ENCODE results near the gene CRMP1. TPM values are rescaled to one million over a fixed set of nuclear protein-coding genes. Genes with fewer than 3 reads are reported as not detected.

CRMP1 gene
- total RNA-seq, 4 donors from 2014 or later, result 0.63 to 3.0 (median 0.81) TPM; not detected in 1

GRCh38 chr4:5928844-5929420 lies 36.0 kb upstream of the CRMP1 start:
- H3K4me3 ChIP-seq (replicated peaks in 1 of 3), result no peak overlapping the region

GRCh38 chr4:5928274-5928673 lies 35.4 kb upstream of the CRMP1 start:
- intact Hi-C loops (cut with DNase I), result no loop called here
- Histone ChIP-seq H3K4me1 (peaks cover 0 to 8% of the 10 kb centered on the region in 2 donors), H3K27ac (no peak overlapping the region), H3K4me3 (replicated peaks in 1 of 3) (no peak overlapping the region), H3K36me3 (no peaks in the 10 kb centered on the region), H3K9me3 (no peaks in the 10 kb centered on the region), H3K27me3 (no peaks in the 10 kb centered on the region)
- DNase-seq, result no peak
- TF ChIP-seq, protein P1, sequence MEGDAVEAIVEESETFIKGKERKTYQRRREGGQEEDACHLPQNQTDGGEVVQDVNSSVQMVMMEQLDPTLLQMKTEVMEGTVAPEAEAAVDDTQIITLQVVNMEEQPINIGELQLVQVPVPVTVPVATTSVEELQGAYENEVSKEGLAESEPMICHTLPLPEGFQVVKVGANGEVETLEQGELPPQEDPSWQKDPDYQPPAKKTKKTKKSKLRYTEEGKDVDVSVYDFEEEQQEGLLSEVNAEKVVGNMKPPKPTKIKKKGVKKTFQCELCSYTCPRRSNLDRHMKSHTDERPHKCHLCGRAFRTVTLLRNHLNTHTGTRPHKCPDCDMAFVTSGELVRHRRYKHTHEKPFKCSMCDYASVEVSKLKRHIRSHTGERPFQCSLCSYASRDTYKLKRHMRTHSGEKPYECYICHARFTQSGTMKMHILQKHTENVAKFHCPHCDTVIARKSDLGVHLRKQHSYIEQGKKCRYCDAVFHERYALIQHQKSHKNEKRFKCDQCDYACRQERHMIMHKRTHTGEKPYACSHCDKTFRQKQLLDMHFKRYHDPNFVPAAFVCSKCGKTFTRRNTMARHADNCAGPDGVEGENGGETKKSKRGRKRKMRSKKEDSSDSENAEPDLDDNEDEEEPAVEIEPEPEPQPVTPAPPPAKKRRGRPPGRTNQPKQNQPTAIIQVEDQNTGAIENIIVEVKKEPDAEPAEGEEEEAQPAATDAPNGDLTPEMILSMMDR (IDR thresholded peaks at IDR 0.05), result no peak
- TF ChIP-seq POLR2A (IDR thresholded peaks at IDR 0.05), result no peak
- WGBS, 2 donors, result 44 to 58% methylated on average over 8 of the region's 8 CpGs

More at GRCh38 chr4:5928844-5929420, 36.0 kb upstream of the CRMP1 start:
- peaks cover 0 to 8% of the 10 kb centered on the region in 2 donors for H3K4me1 ChIP-seq
- 72 to 75% methylated on average over 8 of the region's 8 CpGs for WGBS, 2 donors
- no peaks in the 10 kb centered on the region for H3K9me3 ChIP-seq
- H3K36me3 ChIP-seq, result no peaks in the 10 kb centered on the region
- no peak overlapping the region for H3K27ac ChIP-seq
- H3K27me3 ChIP-seq, result no peaks in the 10 kb centered on the region
- intact Hi-C loops (cut with DNase I), result no loop called here
- TF ChIP-seq, protein P1 (IDR thresholded peaks at IDR 0.05), result no peak
- no peak for TF ChIP-seq POLR2A (IDR thresholded peaks at IDR 0.05)
- DNase-seq, result no peak

- WGBS, 2 donors, result 72 to 80% methylated on average over 4 of the region's 4 CpGs
- Histone ChIP-seq H3K9me3 (no peaks in the 10 kb centered on the region), H3K27ac (no peak overlapping the region), H3K4me1 (peaks cover 0 to 8% of the 10 kb centered on the region in 2 donors), H3K36me3 (no peaks in the 10 kb centered on the region), H3K4me3 (replicated peaks in 1 of 3) (no peak overlapping the region), H3K27me3 (no peaks in the 10 kb centered on the region)
- TF ChIP-seq, protein P1 (IDR thresholded peaks at IDR 0.05), result no peak
- TF ChIP-seq POLR2A (IDR thresholded peaks at IDR 0.05), result no peak
- DNase-seq, result no peak
- intact Hi-C loops (cut with DNase I), result no loop called here
Observed at GRCh38 chr4:5927747-5928146, 34.9 kb upstream of the CRMP1 start.

DNA sequence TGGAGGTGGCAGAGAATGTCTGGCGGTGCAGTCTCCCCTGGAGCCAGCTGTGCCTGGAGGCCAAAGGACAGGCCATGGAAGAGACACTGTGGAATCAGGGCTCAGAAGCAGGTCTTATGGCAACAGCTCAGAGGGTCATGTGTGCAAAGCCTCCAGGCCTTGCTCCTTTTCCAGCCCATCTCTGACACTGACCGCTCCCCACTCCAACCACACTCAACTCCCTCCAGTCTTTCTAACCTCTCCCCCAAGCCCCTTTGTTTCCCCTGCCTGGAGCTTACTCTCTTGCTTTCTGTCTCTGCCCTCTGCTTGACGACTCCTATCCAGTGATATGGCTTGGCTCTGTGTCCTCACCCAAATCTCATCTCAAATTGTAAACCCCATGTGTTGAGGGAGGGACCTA lies 34.2 kb upstream of the CRMP1 start:
- DNase-seq, result no peak
- Histone ChIP-seq H3K27ac (no peak overlapping the region), H3K27me3 (no peaks in the 10 kb centered on the region), H3K4me1 (peaks cover 0 to 8% of the 10 kb centered on the region in 2 donors), H3K9me3 (no peaks in the 10 kb centered on the region), H3K36me3 (no peaks in the 10 kb centered on the region), H3K4me3 (replicated peaks in 1 of 3) (no peak overlapping the region)
- TF ChIP-seq, protein P1 (IDR thresholded peaks at IDR 0.05), result no peak
- no peak for TF ChIP-seq POLR2A (IDR thresholded peaks at IDR 0.05)
- 85 to 92% methylated on average over 3 of the region's 3 CpGs for WGBS, 2 donors
- intact Hi-C loops (cut with DNase I), result no loop called here

DNA sequence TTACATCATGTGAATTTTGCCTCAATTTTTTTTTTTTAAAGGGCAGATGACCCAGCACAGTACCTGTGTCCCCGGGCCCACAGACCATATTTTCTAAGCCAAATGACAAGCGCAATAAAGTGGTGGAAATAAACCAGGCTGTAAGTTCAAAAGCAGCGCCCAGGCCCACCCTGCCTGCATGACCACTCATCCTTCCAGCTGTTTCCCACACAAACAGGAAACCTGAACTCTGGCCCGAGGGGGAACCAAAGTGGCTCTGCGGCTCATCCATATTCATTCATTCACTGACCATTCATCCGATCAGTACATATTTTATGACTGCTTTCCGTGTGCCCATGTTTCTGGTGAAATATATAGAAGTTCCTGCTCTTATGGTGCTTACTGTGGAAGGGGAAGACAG lies 33.7 kb upstream of the CRMP1 start:
- WGBS, 2 donors, result 63 to 75% methylated on average over 7 of the region's 7 CpGs
- intact Hi-C loops (cut with DNase I), result no loop called here
- DNase-seq, result no peak
- Histone ChIP-seq H3K36me3 (no peaks in the 10 kb centered on the region), H3K9me3 (no peaks in the 10 kb centered on the region), H3K4me3 (replicated peaks in 1 of 3) (no peak overlapping the region), H3K27ac (no peak overlapping the region), H3K4me1 (peaks cover 0 to 2% of the 10 kb centered on the region in 2 donors), H3K27me3 (no peaks in the 10 kb centered on the region)
- no peak for TF ChIP-seq POLR2A (IDR thresholded peaks at IDR 0.05)
- TF ChIP-seq, protein P1 (IDR thresholded peaks at IDR 0.05), result no peak

Measured in thyroid gland (tissue), 4 donors.